Right ventricle myocardium inferior (tissue), 1 donor: ENCODE data around the gene PTPN23. TPM values are rescaled to one million over a fixed set of nuclear protein-coding genes. Genes with fewer than 3 reads are reported as not detected.
"Not testable (repeated sequence)": the region's sequence is repeated elsewhere in the genome, so short reads cannot be mapped to it uniquely, and the experiment has no call there.

Source experiments
- ATAC-seq: fragments of 200-7000 bp; cut with Tn5 transposase; one replicate; pipeline ENCODE4 v1.9.1; 2020; ENCODE audit warnings: mild to moderate bottlenecking, moderate library complexity
- DNase-seq: peaks from one replicate; pipeline ENCODE4 v3.0.0; 2021; ENCODE audit errors: missing footprints
- intact Hi-C: fragments of 100-400 bp; cut with DNase I; formaldehyde crosslinking; loops from one replicate; pipeline ENCODE4 v1.11.0; 2022
- total RNA-seq: library from RNA; stranded (reverse); fragmentation: NEBNext Ultra II Directional; extraction: Animal tissue kit (Norgen Biotek cat#: 25700); gene quantifications from one replicate; pipeline ENCODE4 v1.2.1, GENCODE V29; 2021
- donor health status: DM: no; HTN: yes; CAD: no; lungs with severe emphysema.

Gene PTPN23
- total RNA-seq, 1 donor from 2014 or later: 21.1 TPM

DNA sequence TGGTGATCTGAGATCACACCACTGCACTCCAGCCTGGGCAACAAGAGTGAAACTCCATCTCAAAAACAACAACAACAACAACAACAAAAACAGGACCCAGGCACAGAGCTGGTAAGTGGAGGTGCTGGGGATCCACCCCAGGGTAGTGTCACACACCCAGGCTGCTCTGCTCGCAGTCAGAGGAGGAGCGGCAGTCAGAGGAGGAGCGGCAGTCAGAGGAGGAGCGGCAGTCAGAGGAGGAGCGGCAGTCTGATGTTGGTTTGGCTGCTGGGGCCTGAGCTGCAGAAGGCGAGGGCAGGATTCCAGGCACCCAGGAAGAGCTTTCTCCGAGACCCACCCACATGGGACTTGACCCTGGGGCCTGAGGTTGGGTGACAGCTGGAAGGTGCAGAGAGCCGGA is 10.8 kb upstream of the PTPN23 start:
- ATAC-seq, DNase-seq: not testable (repeated sequence)
- intact Hi-C loops: loop anchor here (10.0 kb wide), 1 partner anchor 85 kb away; the partner anchor contains the start of genes KIF9 and KLHL18

- DNase-seq (no peak), ATAC-seq (no peak)
- intact Hi-C loops: loop anchor here (10.0 kb wide), 1 partner anchor 86 kb away; the partner anchor contains the start of genes KIF9 and KLHL18
Measured at GRCh38 chr3:47370887-47371697, 9.7 kb upstream of the PTPN23 start.

DNA sequence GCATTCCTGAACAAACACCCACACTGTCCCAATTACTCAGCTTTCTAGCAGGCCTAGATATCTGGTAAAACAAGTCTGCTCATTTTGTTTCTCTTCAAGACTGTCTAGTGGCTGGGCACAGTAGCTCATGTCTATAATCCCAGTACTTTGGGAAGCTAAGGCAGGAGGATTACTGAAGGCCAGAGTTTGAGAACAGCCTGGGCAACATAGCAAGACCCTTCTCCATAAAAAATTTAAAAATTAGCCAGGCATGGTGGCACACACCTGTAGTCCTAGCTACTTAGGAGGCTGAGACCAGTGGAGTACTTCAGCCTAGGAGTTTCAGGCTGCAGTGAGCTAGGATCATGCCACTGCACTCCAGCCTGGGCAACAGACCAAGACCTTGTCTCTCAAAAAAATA is 6.2 kb upstream of the PTPN23 start:
- intact Hi-C loops: loop anchor here (10.0 kb wide), 1 partner anchor 90 kb away; the partner anchor contains the start of genes KIF9 and KLHL18
- ATAC-seq (no peak), DNase-seq (no peak)

- no peak for DNase-seq
- intact Hi-C loops: loop anchor here (10.0 kb wide), 1 partner anchor 92 kb away; the partner anchor contains the start of genes KIF9 and KLHL18
- no peak for ATAC-seq
Measured at GRCh38 chr3:47376393-47376792, 4.4 kb upstream of the PTPN23 start.

DNA sequence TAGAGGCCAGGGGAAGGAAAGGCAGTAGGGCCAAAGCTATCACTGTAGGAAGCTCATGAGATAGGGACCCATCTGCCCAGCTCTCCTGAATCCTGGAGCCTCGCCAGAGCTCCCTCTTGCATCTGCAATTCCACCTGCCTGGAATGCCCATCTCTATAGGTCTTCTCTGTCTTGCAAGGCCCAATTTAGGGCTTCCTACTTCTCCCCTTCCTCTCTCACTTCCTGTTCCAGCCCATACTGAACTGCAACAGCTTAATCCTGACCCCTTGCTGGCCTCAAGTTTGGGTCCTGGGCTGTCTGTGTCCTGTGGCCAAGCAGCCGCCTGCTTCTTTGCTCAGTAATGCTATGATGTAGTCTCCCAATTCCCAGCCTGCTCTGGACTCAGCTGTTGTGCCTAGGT is 3.6 kb upstream of the PTPN23 start:
- ATAC-seq: no peak
- intact Hi-C loops: loop anchor here (10.0 kb wide), 1 partner anchor 92 kb away; the partner anchor contains the start of genes KIF9 and KLHL18

GRCh38 chr3:47378869-47379268 is 2.0 kb upstream of the PTPN23 start:
- DNase-seq: no peak

More for the DNA sequence above, 3.6 kb upstream of the PTPN23 start:
- no peak for DNase-seq

DNA sequence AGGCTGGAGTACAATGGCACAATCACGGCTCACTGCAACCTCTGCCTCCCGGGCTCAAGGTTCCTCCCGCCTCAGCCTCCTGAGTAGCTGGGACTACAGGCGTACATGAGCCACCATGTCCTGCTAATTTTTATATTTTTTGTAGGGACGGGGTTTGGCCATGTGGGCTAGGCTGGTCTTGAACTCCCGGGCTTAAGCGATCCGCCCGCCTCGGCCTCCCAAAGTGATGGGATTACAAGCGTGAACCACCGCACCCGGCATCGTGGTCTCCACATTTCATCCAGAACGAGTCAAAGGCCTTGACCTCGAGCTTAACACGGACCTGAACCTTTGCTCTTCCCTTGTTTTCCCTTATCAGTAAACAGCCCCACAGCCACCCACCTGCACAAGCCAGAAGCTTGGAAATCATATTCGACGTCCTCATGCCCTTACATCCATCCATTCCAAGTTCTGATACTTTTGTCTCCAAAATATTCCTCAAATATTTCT is 1.4 kb upstream of the PTPN23 start:
- ATAC-seq (no peak), DNase-seq (no peak)
- intact Hi-C loops: loop anchor here (10.0 kb wide), 1 partner anchor 95 kb away; the partner anchor contains the start of genes KIF9 and KLHL18

More at GRCh38 chr3:47378869-47379268, 2.0 kb upstream of the PTPN23 start:
- intact Hi-C loops: loop anchor here (10.0 kb wide), 1 partner anchor 94 kb away; the partner anchor contains the start of genes KIF9 and KLHL18
- no peak for ATAC-seq

DNA sequence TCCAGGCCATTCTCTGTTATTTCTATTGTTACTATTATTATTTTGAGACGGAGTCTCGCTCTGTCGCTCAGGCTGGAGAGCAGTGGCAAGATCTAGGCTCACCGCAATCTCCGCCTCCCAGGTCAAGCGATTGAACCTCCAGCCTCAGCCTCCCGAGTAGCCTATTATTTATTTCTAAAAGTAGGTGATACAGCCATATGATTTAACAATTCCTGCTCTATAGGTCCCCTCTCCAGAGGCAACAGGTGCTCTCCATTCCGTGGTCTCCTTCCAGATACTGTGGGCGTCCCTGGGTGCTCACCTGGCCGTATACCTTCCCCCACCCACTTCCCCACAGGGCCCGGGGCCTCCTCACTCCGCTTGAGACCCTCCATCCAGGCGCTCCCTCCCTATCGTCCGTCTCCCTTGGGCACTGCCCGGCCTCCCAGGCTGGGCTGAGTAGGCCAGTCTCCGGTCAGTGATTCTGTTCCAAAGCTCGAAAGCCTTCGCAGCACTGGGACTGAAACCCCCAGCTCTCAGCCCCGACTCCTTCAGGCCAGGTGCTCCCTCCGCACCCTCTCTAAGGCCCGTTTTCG is 708 bp upstream of the PTPN23 start:
- no peak for ATAC-seq
- intact Hi-C loops: no loop called here
- no peak for DNase-seq

DNA sequence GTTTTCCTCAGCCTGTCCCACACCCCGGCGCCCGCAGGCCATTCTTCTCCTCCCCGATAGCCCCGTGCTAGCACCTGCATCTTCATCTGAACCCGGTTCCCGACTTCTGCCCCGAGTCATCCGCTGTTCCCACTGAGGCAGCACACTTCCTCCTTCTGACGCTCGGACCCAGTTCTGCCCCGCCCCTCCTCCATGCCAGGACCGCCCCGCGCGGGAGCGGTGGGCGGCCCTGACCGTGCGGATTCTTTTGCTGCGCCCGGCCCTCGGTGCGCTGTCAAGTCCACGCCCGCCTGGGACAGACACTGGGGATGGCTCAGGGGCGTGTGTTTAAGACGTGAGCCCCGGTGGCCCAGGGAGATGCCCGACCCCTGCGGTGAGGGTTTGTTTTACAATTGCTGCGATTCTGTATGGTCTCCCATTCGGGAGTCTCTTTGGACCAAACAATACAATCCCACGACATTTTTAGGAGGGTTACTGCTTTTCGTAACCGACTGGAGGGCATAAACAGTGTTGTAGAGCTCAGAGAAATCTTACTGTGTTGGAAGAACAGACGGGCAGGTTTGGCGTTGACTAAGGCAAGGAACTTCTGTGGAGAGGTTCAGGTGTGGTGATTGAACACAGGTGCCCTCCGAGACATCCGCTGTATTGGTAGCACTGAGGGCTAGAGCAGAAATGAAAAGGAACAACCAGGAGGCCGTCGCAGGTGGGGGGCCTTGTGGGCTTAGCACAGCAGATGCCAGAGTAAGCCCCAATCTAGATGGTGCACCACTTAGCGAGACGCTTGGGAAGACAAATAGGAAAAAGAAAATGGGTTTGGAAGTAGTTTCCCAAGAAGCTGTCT is 716 bp downstream of the PTPN23 start:
- intact Hi-C loops: no loop called here
- peak; percentile 87 for ATAC-seq
- DNase-seq: peak; percentile 89

DNA sequence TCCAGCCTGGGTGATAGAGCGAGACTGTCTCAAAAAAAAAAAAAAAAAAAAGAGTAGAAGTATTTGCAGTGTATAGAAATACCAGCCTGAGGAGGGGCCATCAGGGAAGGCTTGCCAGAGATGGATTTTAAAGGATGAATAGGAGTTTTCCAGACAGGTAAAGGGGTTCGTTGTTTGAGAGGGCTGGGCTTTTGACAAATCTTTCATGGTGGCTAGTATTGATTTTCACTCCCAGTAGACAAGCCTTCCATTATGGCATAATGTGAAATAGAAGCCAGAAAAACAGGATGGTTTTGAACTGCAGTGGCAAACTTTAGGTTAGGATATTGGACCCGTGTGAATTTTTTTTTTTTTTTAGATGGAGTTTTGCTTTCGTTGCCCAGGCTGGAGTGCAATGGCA is 3.6 kb downstream of the PTPN23 start:
- DNase-seq: no peak
- intact Hi-C loops: no loop called here
- no peak for ATAC-seq

- ATAC-seq (no peak), DNase-seq (no peak)
- intact Hi-C loops: no loop called here
Measured at GRCh38 chr3:47385007-47385406, 4.2 kb downstream of the PTPN23 start.

GRCh38 chr3:47385796-47386195 is 5.0 kb downstream of the PTPN23 start:
- no peak for ATAC-seq
- intact Hi-C loops: no loop called here
- DNase-seq: no peak

DNA sequence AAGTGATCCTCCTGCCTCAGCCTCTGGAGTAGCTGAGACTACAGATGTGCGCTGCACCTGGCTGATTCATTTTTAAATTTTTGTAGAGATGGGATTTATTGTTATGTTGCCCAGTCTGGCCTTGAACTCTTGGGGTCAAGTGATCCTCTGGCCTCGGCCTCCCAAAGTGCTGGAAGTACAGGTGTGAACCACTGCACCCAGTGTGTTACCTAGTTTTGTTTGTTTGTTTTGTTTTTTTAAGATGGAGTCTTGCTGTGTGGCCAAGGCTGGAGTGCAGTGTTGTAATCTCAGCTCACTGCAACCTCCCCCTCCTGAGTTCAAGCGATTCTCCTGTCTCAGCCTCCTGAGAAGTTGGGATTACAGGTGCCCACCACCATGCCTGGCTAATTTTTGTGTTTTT is 12.1 kb downstream of the PTPN23 start:
- intact Hi-C loops: no loop called here
- DNase-seq (no peak), ATAC-seq (no peak)

DNA sequence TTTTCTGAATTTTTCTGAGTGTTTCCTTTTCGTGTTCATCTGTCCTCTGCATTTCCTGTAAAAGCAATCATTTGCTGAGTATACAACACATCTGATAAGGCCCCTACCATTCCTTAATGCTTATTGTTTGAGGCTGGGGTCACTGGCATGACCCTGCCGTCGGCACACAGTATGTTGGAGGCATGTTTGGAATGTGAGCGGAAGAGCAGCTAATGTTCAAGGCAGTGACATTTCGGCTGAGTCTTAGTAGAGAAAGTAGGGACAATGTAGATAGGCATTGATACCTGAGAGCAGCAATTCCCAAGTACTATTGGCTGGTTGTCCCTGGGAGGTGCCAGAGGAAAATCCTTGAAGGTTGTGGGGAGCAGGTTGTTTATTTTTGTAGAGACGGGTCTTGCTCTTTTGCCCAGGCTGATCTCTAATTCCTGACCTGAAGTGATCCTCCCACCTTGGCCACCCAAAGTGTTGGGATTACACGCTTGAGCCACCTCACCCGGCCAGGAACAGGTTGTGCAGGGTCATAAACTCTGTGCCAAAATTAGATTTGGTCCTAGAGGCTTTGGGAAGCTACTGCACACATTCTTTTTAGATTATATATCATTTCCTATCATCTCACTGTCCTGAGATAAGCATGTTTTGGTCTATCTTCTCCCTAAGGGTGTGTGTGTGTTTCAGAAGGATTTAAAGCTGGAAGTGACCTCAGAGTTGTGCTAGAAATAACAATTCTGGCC is 13.5 kb downstream of the PTPN23 start:
- intact Hi-C loops: no loop called here
- DNase-seq: no peak
- ATAC-seq: peak; percentile 40

- intact Hi-C loops: no loop called here
- DNase-seq (no peak), ATAC-seq (no peak)
Measured at GRCh38 chr3:47394881-47395280, 14.1 kb downstream of the PTPN23 start.

DNA sequence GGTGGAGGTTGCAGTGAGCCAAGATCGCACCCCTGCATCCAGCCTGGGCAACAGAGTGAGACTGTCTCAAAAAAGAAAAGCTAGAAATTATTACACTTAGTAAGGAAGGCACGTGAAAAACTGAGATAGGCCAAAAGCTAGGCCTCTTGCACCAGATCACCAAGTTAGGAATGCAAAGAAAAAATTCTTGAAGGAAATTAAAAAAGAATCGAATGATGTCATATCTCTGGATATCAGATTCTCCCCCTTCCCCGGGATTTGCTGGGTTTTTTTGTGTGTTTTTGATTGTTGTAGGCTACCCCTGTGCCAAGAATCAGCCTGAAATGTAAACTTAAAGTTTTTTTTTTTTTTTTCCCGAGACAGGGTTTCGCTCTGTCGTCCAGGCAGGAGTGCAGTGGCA is 17.4 kb downstream of the PTPN23 start:
- ATAC-seq: no peak
- intact Hi-C loops: no loop called here
- DNase-seq: no peak

- DNase-seq: no peak
- no peak for ATAC-seq
- intact Hi-C loops: no loop called here
Measured at GRCh38 chr3:47399016-47399415, 18.2 kb downstream of the PTPN23 start.

DNA sequence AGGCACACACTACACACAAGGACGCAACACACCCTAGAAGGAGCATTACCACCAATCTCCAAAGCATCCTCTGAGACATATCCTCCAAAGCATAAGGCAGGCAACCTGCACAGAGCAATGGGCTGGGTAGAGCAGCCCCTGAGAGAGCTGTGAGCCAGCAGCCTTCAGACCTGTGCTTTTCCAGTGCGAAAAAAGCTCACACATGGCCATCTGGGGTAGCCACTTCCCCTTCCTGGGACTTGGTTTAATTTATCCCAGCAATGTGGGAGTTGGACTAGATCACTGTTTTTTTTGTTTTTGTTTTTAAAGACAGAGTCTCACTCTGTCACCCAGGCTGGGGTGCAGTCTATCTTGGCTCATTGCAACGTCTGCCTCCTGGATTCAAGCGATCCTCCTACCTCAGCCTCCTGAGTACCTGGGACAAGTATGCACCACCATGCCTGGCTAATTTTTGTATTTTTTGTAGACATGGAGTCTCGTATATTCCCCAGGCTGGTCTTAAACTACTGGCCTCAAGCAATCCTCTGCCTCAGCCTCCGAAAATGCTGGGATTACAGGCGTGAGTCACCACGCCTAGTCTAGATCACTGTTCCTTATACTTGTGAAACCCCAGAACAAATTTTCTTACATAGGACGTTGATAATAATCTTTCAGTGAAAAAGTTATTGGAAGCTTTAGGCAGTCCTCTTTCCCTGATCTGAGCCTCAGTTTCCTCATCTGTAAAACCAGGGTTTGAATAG is 18.9 kb downstream of the PTPN23 start:
- DNase-seq: no peak
- no peak for ATAC-seq
- intact Hi-C loops: no loop called here
